ENCODE results near the gene TMEM62.

DNA sequence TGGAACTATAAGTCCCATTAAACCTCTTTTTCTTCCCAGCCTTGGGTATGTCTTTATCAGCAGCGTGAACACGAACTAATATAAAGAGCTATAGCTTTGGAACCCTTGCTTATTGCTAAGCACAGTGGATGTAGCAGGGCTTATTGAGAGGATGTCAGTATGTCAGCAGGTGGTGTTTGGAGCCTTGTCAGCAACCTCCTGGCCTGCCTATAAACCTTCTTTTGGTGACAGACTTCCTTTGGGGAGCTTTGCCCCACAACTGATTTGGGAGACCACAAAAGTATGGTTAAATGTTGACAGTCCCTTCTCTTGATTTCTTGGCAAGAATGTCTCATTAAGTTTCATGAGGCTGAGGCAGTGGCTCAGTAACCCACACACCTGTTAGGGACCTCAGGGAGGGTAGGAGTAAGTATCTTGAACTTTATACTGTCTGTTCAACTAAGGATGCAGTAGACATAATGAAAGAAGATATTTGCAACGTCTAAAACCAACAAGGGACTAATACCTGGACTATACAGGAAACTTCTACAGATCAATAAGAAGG lies 66.6 kb downstream of the TMEM62 start:
- TF ChIP-seq, protein P1, sequence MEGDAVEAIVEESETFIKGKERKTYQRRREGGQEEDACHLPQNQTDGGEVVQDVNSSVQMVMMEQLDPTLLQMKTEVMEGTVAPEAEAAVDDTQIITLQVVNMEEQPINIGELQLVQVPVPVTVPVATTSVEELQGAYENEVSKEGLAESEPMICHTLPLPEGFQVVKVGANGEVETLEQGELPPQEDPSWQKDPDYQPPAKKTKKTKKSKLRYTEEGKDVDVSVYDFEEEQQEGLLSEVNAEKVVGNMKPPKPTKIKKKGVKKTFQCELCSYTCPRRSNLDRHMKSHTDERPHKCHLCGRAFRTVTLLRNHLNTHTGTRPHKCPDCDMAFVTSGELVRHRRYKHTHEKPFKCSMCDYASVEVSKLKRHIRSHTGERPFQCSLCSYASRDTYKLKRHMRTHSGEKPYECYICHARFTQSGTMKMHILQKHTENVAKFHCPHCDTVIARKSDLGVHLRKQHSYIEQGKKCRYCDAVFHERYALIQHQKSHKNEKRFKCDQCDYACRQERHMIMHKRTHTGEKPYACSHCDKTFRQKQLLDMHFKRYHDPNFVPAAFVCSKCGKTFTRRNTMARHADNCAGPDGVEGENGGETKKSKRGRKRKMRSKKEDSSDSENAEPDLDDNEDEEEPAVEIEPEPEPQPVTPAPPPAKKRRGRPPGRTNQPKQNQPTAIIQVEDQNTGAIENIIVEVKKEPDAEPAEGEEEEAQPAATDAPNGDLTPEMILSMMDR (IDR thresholded peaks at IDR 0.05) = no peak
- TF ChIP-seq POLR2A (IDR thresholded peaks at IDR 0.05) = no peak

All from right lobe of liver (tissue), 4 donors.